OCI-LY1 (cell line): ENCODE measurements around the gene HMOX1.

Source experiments
- H2AFZ ChIP-seq: fragments of 200-600 bp; sonication (generic), shearing (Covaris generic); 2 replicates; pipeline ENCODE4 v1.6.0; 2014; ENCODE audit warnings: antibody characterized with exemption, mild to moderate bottlenecking, low read length
- H3F3A ChIP-seq: fragments of 200-600 bp; sonication (generic), shearing (Covaris generic); 2 replicates; pipeline ENCODE4 v1.6.0; 2014; ENCODE audit warnings: mild to moderate bottlenecking, antibody characterized with exemption, low read length, moderate library complexity; ENCODE audit not compliant: insufficient read depth
- H3K27ac ChIP-seq: fragments of 200-600 bp; sonication (generic); 2 replicates; pipeline ENCODE4 v1.5.1; 2014; ENCODE audit warnings: low read length, mixed run types, mild to moderate bottlenecking, low read depth; ENCODE audit not compliant: poor library complexity, severe bottlenecking
- H3K27me3 ChIP-seq: fragments of 200-600 bp; sonication (generic); 2 replicates; pipeline ENCODE4 v1.6.0; 2014; ENCODE audit warnings: antibody characterized with exemption, mild to moderate bottlenecking, low read length, moderate library complexity; ENCODE audit not compliant: insufficient read depth
- H3K36me3 ChIP-seq: fragments of 200-600 bp; sonication (generic); 2 replicates; pipeline ENCODE4 v1.6.1; 2014; ENCODE audit warnings: mild to moderate bottlenecking, antibody characterized with exemption, low read length, moderate library complexity, mixed read lengths; ENCODE audit not compliant: insufficient read depth
- H3K4me1 ChIP-seq: fragments of 200-600 bp; sonication (generic); 2 replicates; pipeline ENCODE4 v1.5.1; 2014; ENCODE audit warnings: mild to moderate bottlenecking, low read length, moderate library complexity; ENCODE audit not compliant: insufficient read depth, severe bottlenecking
- H3K4me2 ChIP-seq: fragments of 200-600 bp; sonication (generic), shearing (Covaris generic); 2 replicates; pipeline ENCODE4 v1.6.1; 2014; ENCODE audit warnings: low read length
- H3K4me3 ChIP-seq: fragments of 200-600 bp; sonication (generic); 2 replicates; pipeline ENCODE4 v1.5.1; 2014; ENCODE audit warnings: low read length, low read depth, mild to moderate bottlenecking, mixed read lengths; ENCODE audit not compliant: poor library complexity, severe bottlenecking
- H3K79me2 ChIP-seq: fragments of 200-600 bp; shearing (Covaris generic); 2 replicates; pipeline ENCODE4 v1.6.1; 2016; ENCODE audit warnings: mixed run types, low read length, mixed read lengths; ENCODE audit not compliant: insufficient read depth
- H3K9ac ChIP-seq: fragments of 200-600 bp; sonication (generic), shearing (Covaris generic); 2 replicates; pipeline ENCODE4 v1.6.1; 2014; ENCODE audit warnings: mild to moderate bottlenecking, low read length, mixed read lengths
- H3K9me2 ChIP-seq: fragments of 200-600 bp; sonication (generic), shearing (Covaris generic); 2 replicates; pipeline ENCODE4 v1.6.1; 2014; ENCODE audit warnings: low read depth, mild to moderate bottlenecking, low read length, mixed read lengths
- H3K9me3 ChIP-seq: fragments of 200-600 bp; shearing (Covaris generic); 2 replicates; pipeline ENCODE4 v1.6.1; 2014; ENCODE audit warnings: low read length, mixed read lengths
- H4K20me1 ChIP-seq: fragments of 200-600 bp; sonication (generic), shearing (Covaris generic); 2 replicates; pipeline ENCODE4 v1.6.0; 2016; ENCODE audit warnings: mild to moderate bottlenecking, low read length; ENCODE audit not compliant: insufficient read depth
- CTCF ChIP-seq: fragments of 200-600 bp; sonication (generic), shearing (Covaris generic); IDR thresholded peaks from 2 replicates; pipeline ENCODE4 v1.5.1; 2017; ENCODE audit warnings: mild to moderate bottlenecking, antibody characterized with exemption, low read length, moderate library complexity, mixed read lengths
- EZH2 ChIP-seq: fragments of 200-600 bp; sonication (generic), shearing (Covaris generic); IDR thresholded peaks from 2 replicates; pipeline ENCODE4 v1.8.0; 2017; ENCODE audit warnings: borderline replicate concordance, mixed run types, mild to moderate bottlenecking, antibody characterized with exemption, low read length, moderate library complexity, mixed read lengths

Gene HMOX1

GRCh38 chr22:35432228-35432905 is 51.5 kb downstream of the HMOX1 start:
- Histone ChIP-seq H3K79me2 (no peaks in the 10 kb centered on the region), H4K20me1 (no peaks in the 10 kb centered on the region)

GRCh38 chr22:35434061-35434710 is 53.3 kb downstream of the HMOX1 start:
- Histone ChIP-seq H3K79me2 (no peaks in the 10 kb centered on the region), H4K20me1 (no peaks in the 10 kb centered on the region), H3F3A (peaks cover 4% of the 10 kb centered on the region; the same call in 1 of the 2 replicates), H2AFZ (no peak overlapping the region), H3K4me1 (no peaks in the 10 kb centered on the region), H3K27ac (no peak overlapping the region), H3K9me2 (no peaks in the 10 kb centered on the region), H3K4me2 (no peak overlapping the region), H3K9ac (no peak overlapping the region), H3K27me3 (no peaks in the 10 kb centered on the region), H3K4me3 (no peak overlapping the region), H3K36me3 (peaks cover 58% of the 10 kb centered on the region), H3K9me3 (no peaks in the 10 kb centered on the region)
- no peak for TF ChIP-seq EZH2

More at GRCh38 chr22:35432228-35432905, 51.5 kb downstream of the HMOX1 start:
- Histone ChIP-seq H3K4me1 (no peaks in the 10 kb centered on the region), H3K27ac (no peak overlapping the region), H3K36me3 (peaks cover 53% of the 10 kb centered on the region), H3K9me2 (no peaks in the 10 kb centered on the region), H3K27me3 (no peaks in the 10 kb centered on the region), H2AFZ (no peak overlapping the region), H3K4me2 (no peak overlapping the region), H3K9ac (no peak overlapping the region), H3F3A (peaks cover 4% of the 10 kb centered on the region; the same call in 1 of the 2 replicates), H3K4me3 (no peak overlapping the region), H3K9me3 (no peaks in the 10 kb centered on the region)
- TF ChIP-seq EZH2 (no peak), CTCF (no peak)

GRCh38 chr22:35435201-35435740 is 54.4 kb downstream of the HMOX1 start:
- peaks cover 4% of the 10 kb centered on the region; the same call in 1 of the 2 replicates for H3F3A ChIP-seq
- no peak overlapping the region for H3K4me2 ChIP-seq
- no peaks in the 10 kb centered on the region for H3K4me1 ChIP-seq
- no peaks in the 10 kb centered on the region for H3K27me3 ChIP-seq
- H4K20me1 ChIP-seq = no peaks in the 10 kb centered on the region
- no peak overlapping the region for H3K9ac ChIP-seq
- no peak overlapping the region for H3K4me3 ChIP-seq
- H3K9me3 ChIP-seq = no peaks in the 10 kb centered on the region
- no peaks in the 10 kb centered on the region for H3K9me2 ChIP-seq
- H3K36me3 ChIP-seq = peaks cover 52% of the 10 kb centered on the region
- H3K27ac ChIP-seq = no peak overlapping the region
- TF ChIP-seq CTCF (no peak), EZH2 (no peak)
- H2AFZ ChIP-seq = no peak overlapping the region
- no peaks in the 10 kb centered on the region for H3K79me2 ChIP-seq
